Measurements from ENCODE around the gene TUFM. TPM values are rescaled to one million over a fixed set of nuclear protein-coding genes. Genes with fewer than 3 reads are reported as not detected.
A peak's percentile ranks its signal among the peaks of the same experiment; 100 is the strongest.

The TUFM gene
- total RNA-seq, 2 experiments from 2014 or later, result 221 TPM

GRCh38 chr16:28858421-28858820 lies 12.3 kb upstream of the TUFM start:
- POLR2A ChIA-PET, result interaction anchor here (0.6 kb wide), 1 partner anchor 21 kb away, joined by 3 read pairs; no protein-coding TSS in a partner anchor
- DNase-seq, result no peak
- no peaks in the 10 kb centered on the region for H3K9me3 Mint-ChIP-seq
- no peak overlapping the region for H3K27ac Mint-ChIP-seq
- no peak overlapping the region for H3K4me3 Mint-ChIP-seq
- peaks cover 4% of the 10 kb centered on the region for H3K36me3 Mint-ChIP-seq
- no peaks in the 10 kb centered on the region for H3K27me3 Mint-ChIP-seq
- peaks cover 10% of the 10 kb centered on the region for H3K4me1 Mint-ChIP-seq (ENCODE audit: low read depth)
- intact Hi-C loops (cut with micrococcal nuclease), result no loop called here
- CTCF ChIA-PET, result interaction anchor here (1.3 to 1.8 kb wide), 2 partner anchors 11 to 87 kb away, joined by 3 to 8 read pairs; no protein-coding TSS in a partner anchor

GRCh38 chr16:28846933-28847273 lies 755 bp upstream of the TUFM start:
- H3K36me3 Mint-ChIP-seq, result peaks cover 37% of the 10 kb centered on the region
- no peaks in the 10 kb centered on the region for H3K9me3 Mint-ChIP-seq
- H3K4me3 Mint-ChIP-seq, result peak overlapping the region; percentile 89
- peaks cover 24% of the 10 kb centered on the region for H3K4me1 Mint-ChIP-seq (ENCODE audit: low read depth)
- intact Hi-C loops (cut with micrococcal nuclease), result loop anchor here (1.0 kb wide), 4 partner anchors 16 to 103 kb away; partner anchors contain the start of genes NFATC2IP and SH2B1
- DNase-seq, result peak; percentile 18
- H3K27me3 Mint-ChIP-seq, result no peaks in the 10 kb centered on the region
- CTCF ChIA-PET, result interaction anchor here (1.0 to 6.5 kb wide), 8 partner anchors 16 to 130 kb away, joined by 3 to 39 read pairs (median 6); partner anchors contain the start of genes ATXN2L and SH2B1
- peak overlapping the region; percentile 94 for H3K27ac Mint-ChIP-seq
- POLR2A ChIA-PET, result interaction anchor here (1.0 to 5.8 kb wide), 7 partner anchors 9 to 81 kb away, joined by 3 to 55 read pairs (median 5); partner anchors contain the start of genes ATXN2L, RABEP2 and SH2B1

DNA sequence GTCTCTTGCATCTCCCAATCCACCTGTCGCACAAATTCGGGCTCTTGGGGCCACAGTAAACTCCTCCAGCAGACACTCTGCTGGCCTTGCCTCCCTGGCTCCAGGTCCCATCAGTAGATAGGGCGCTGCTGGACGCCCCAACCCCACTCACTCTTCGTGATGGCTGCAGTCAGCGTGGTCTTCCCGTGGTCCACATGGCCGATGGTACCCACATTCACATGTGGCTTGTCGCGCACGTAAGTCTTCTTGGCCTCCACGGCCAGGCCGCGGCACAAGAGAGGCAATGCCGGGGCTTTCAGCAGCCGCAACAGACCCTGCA lies 428 bp downstream of the TUFM start:
- CTCF ChIA-PET, result interaction anchor here (0.8 to 6.5 kb wide), 10 partner anchors 9 to 99 kb away, joined by 3 to 39 read pairs (median 6); partner anchors contain the start of genes ATXN2L and SH2B1
- intact Hi-C loops (cut with micrococcal nuclease), result loop anchor here (1.0 kb wide), 4 partner anchors 18 to 105 kb away; partner anchors contain the start of genes NFATC2IP and SH2B1
- Mint-ChIP-seq H3K27ac (peak overlapping the region; percentile 94), H3K4me1 (ENCODE audit: low read depth) (peaks cover 24% of the 10 kb centered on the region), H3K27me3 (no peaks in the 10 kb centered on the region), H3K36me3 (peaks cover 39% of the 10 kb centered on the region), H3K9me3 (no peaks in the 10 kb centered on the region), H3K4me3 (peak overlapping the region; percentile 89)
- DNase-seq, result no peak
- POLR2A ChIA-PET, result interaction anchor here (2.0 to 5.8 kb wide), 4 partner anchors 13 to 23 kb away, joined by 8 to 55 read pairs (median 24); partner anchors contain the start of genes ATXN2L and SH2B1

DNA sequence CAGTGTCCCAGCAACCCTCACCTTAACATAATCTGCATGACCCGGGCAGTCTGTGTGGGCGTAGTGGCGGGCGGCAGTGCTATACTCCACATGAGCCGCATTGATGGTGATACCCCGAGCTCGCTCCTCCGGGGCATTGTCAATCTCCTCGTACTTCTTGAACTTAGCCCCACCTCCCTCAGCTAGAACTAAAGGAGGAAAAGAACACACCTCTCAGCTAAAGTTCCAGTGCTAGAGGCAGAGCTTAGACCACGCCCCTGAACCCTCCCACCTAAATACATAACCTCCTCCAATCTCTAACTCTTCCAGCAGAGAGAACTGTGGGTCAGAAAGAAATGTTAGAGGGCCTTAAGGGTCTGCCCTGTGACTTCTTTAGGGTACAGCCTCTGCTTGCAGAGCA lies 855 bp downstream of the TUFM start:
- no peaks in the 10 kb centered on the region for H3K27me3 Mint-ChIP-seq
- H3K9me3 Mint-ChIP-seq, result no peaks in the 10 kb centered on the region
- POLR2A ChIA-PET, result interaction anchor here (1.6 to 5.8 kb wide), 5 partner anchors 13 to 23 kb away, joined by 3 to 55 read pairs (median 11); partner anchors contain the start of genes ATXN2L and SH2B1
- H3K36me3 Mint-ChIP-seq, result peaks cover 39% of the 10 kb centered on the region
- peaks cover 24% of the 10 kb centered on the region for H3K4me1 Mint-ChIP-seq (ENCODE audit: low read depth)
- H3K4me3 Mint-ChIP-seq, result peak overlapping the region; percentile 89
- DNase-seq, result peak; percentile 43
- intact Hi-C loops (cut with micrococcal nuclease), result no loop called here
- H3K27ac Mint-ChIP-seq, result peak overlapping the region; percentile 94
- CTCF ChIA-PET, result interaction anchor here (1.3 to 6.5 kb wide), 6 partner anchors 9 to 99 kb away, joined by 5 to 39 read pairs (median 10); partner anchors contain the start of genes ATXN2L and SH2B1

DNA sequence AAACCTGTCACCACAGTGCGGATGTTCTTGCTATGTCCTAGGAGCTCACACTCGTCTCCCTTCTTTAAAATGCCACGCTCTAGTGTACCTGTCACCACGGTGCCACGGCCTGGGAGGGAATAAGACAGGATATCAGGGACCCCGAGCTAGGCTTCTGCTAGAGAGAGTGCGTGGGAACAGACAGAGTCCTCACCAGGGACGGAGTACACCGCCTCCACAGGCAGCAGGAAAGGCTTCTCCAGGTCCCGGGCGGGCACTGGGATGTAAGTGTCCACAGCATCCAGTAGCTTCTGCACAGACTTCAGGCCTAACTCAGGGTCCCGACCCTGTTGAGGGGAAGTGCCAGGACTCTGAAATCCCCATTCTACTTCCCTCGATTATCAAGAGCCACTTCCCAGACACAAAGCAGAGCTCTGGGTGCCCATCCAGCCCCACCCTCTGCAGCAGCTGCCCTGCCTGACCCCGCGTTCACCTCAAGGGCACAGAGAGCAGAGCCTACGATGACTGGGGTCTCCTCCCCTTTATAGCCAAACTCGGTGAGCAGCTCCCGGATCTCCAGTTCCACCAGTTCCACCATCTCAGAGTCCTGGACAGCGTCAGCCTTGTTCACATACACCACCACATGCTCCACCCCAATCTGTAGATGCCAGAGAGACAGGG lies 1.8 kb downstream of the TUFM start:
- H3K4me1 Mint-ChIP-seq (ENCODE audit: low read depth), result peaks cover 24% of the 10 kb centered on the region
- ChIA-PET POLR2A (interaction anchor here (1.6 to 5.8 kb wide), 4 partner anchors 12 to 22 kb away, joined by 3 to 55 read pairs (median 24); partner anchors contain the start of genes ATXN2L and SH2B1), CTCF (interaction anchor here (1.9 to 6.5 kb wide), 3 partner anchors 8 to 100 kb away, joined by 8 to 39 read pairs (median 9); partner anchors contain the start of gene SH2B1)
- H3K27ac Mint-ChIP-seq, result no peak overlapping the region
- peak overlapping the region; percentile 89 for H3K4me3 Mint-ChIP-seq
- H3K27me3 Mint-ChIP-seq, result no peaks in the 10 kb centered on the region
- H3K9me3 Mint-ChIP-seq, result no peaks in the 10 kb centered on the region
- H3K36me3 Mint-ChIP-seq, result peaks cover 39% of the 10 kb centered on the region
- DNase-seq, result no peak
- intact Hi-C loops (cut with micrococcal nuclease), result no loop called here

- H3K9me3 Mint-ChIP-seq, result no peaks in the 10 kb centered on the region
- ChIA-PET CTCF (no interaction called here), POLR2A (interaction anchor here (1.6 to 5.8 kb wide), 3 partner anchors 11 to 20 kb away, joined by 3 to 55 read pairs (median 11); partner anchors contain the start of gene SH2B1)
- peaks cover 23% of the 10 kb centered on the region for H3K4me1 Mint-ChIP-seq (ENCODE audit: low read depth)
- no peak overlapping the region for H3K4me3 Mint-ChIP-seq
- intact Hi-C loops (cut with micrococcal nuclease), result no loop called here
- no peak overlapping the region for H3K27ac Mint-ChIP-seq
- H3K27me3 Mint-ChIP-seq, result no peaks in the 10 kb centered on the region
- no peak for DNase-seq
- H3K36me3 Mint-ChIP-seq, result peaks cover 39% of the 10 kb centered on the region
Measured at GRCh38 chr16:28843766-28844165, 2.4 kb downstream of the TUFM start.

- H3K4me3 Mint-ChIP-seq, result no peak overlapping the region
- intact Hi-C loops (cut with micrococcal nuclease), result no loop called here
- no peaks in the 10 kb centered on the region for H3K9me3 Mint-ChIP-seq
- DNase-seq, result no peak
- CTCF ChIA-PET, result interaction anchor here (1.3 kb wide), 1 partner anchor 102 kb away, joined by 6 read pairs; no protein-coding TSS in a partner anchor
- H3K4me1 Mint-ChIP-seq (ENCODE audit: low read depth), result peaks cover 31% of the 10 kb centered on the region
- H3K36me3 Mint-ChIP-seq, result peaks cover 47% of the 10 kb centered on the region
- no peak overlapping the region for H3K27ac Mint-ChIP-seq
- POLR2A ChIA-PET, result interaction anchor here (1.0 to 1.2 kb wide), 2 partner anchors 11 to 15 kb away, joined by 4 to 5 read pairs; no protein-coding TSS in a partner anchor
- no peaks in the 10 kb centered on the region for H3K27me3 Mint-ChIP-seq
Measured at GRCh38 chr16:28842696-28843095, 3.5 kb downstream of the TUFM start.

- Mint-ChIP-seq H3K9me3 (no peaks in the 10 kb centered on the region), H3K27me3 (no peaks in the 10 kb centered on the region), H3K27ac (no peak overlapping the region), H3K4me3 (no peak overlapping the region), H3K4me1 (ENCODE audit: low read depth) (peaks cover 24% of the 10 kb centered on the region), H3K36me3 (peaks cover 43% of the 10 kb centered on the region)
- intact Hi-C loops (cut with micrococcal nuclease), result no loop called here
- POLR2A ChIA-PET, result interaction anchor here (0.7 to 0.9 kb wide), 2 partner anchors 13 to 18 kb away, joined by 3 to 4 read pairs; partner anchors contain the start of gene ATXN2L
- DNase-seq, result no peak
- CTCF ChIA-PET, result no interaction called here
Measured at GRCh38 chr16:28839899-28840298, 6.2 kb downstream of the TUFM start.

- H3K9me3 Mint-ChIP-seq, result no peaks in the 10 kb centered on the region
- ChIA-PET CTCF (interaction anchor here (0.6 kb wide), 1 partner anchor 300 kb away, joined by 3 read pairs; no protein-coding TSS in a partner anchor), POLR2A (interaction anchor here (1.7 kb wide), 1 partner anchor 24 kb away, joined by 4 read pairs; the partner anchor contains the start of gene SH2B1)
- DNase-seq, result no peak
- H3K4me1 Mint-ChIP-seq (ENCODE audit: low read depth), result peaks cover 19% of the 10 kb centered on the region
- no peak overlapping the region for H3K4me3 Mint-ChIP-seq
- intact Hi-C loops (cut with micrococcal nuclease), result no loop called here
- H3K27me3 Mint-ChIP-seq, result no peaks in the 10 kb centered on the region
- peaks cover 41% of the 10 kb centered on the region for H3K36me3 Mint-ChIP-seq
- H3K27ac Mint-ChIP-seq, result no peak overlapping the region
Measured at GRCh38 chr16:28839004-28839639, 7.0 kb downstream of the TUFM start.

DNA sequence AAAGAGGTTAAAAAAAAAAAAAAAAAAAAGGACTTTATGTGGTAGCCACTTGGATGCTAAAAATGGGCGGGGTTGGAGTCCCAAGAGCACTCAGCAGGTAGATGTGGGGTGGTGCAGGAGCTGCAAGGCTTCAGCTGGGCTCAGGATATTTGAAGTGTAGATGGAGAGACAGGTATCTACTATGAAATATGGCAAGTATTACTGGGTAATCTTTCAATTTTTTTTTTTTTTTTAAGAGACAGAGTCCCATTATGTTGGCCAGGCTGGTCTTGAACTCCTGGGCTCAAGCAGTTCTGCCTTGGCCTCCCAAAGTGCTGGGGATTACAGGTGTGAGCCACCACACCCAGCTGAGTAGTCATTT lies 7.6 kb downstream of the TUFM start:
- POLR2A ChIA-PET, result interaction anchor here (1.1 to 2.4 kb wide), 3 partner anchors 11 to 25 kb away, joined by 4 to 10 read pairs (median 9); partner anchors contain the start of genes ATXN2L and SH2B1
- no peak for DNase-seq
- H3K36me3 Mint-ChIP-seq, result peaks cover 43% of the 10 kb centered on the region
- no peaks in the 10 kb centered on the region for H3K27me3 Mint-ChIP-seq
- peaks cover 19% of the 10 kb centered on the region for H3K4me1 Mint-ChIP-seq (ENCODE audit: low read depth)
- no peaks in the 10 kb centered on the region for H3K9me3 Mint-ChIP-seq
- CTCF ChIA-PET, result interaction anchor here (0.6 to 1.5 kb wide), 2 partner anchors 107 to 299 kb away, joined by 3 to 8 read pairs; no protein-coding TSS in a partner anchor
- H3K27ac Mint-ChIP-seq, result peak overlapping the region; percentile 73
- intact Hi-C loops (cut with micrococcal nuclease), result loop anchor here (1.0 kb wide), 1 partner anchor 14 kb away; no protein-coding TSS in a partner anchor
- H3K4me3 Mint-ChIP-seq, result no peak overlapping the region

GRCh38 chr16:28837672-28838557 lies 8.2 kb downstream of the TUFM start:
- peaks cover 19% of the 10 kb centered on the region for H3K4me1 Mint-ChIP-seq (ENCODE audit: low read depth)
- ChIA-PET POLR2A (interaction anchor here (0.8 to 2.4 kb wide), 4 partner anchors 9 to 26 kb away, joined by 3 to 10 read pairs (median 6); partner anchors contain the start of genes ATXN2L, SH2B1 and TUFM), CTCF (interaction anchor here (0.6 to 1.5 kb wide), 3 partner anchors 9 to 298 kb away, joined by 3 to 8 read pairs (median 3); no protein-coding TSS in a partner anchor)
- H3K9me3 Mint-ChIP-seq, result no peaks in the 10 kb centered on the region
- no peak for DNase-seq
- H3K4me3 Mint-ChIP-seq, result no peak overlapping the region
- H3K36me3 Mint-ChIP-seq, result peaks cover 43% of the 10 kb centered on the region
- H3K27ac Mint-ChIP-seq, result peak overlapping the region; percentile 73
- intact Hi-C loops (cut with micrococcal nuclease), result loop anchor here (1.0 kb wide), 1 partner anchor 14 kb away; no protein-coding TSS in a partner anchor
- H3K27me3 Mint-ChIP-seq, result no peaks in the 10 kb centered on the region

Data from activated CD4-positive, alpha-beta memory T cell treated with anti-CD3 and anti-CD28 coated beads for 36 hours (primary cell).